HCT116 (cell line): ENCODE data around the gene ZBTB16. TPM values are rescaled to one million over a fixed set of nuclear protein-coding genes. Genes with fewer than 3 reads are reported as not detected.

Experiments used
- ATAC-seq: fragments of 200-7000 bp; cut with Tn5 transposase; 2 replicates; pipeline ENCODE4 v1.9.1; 2020; ENCODE audit warnings: mild to moderate bottlenecking, moderate library complexity
- BruUV-seq: library from RNA; stranded (reverse); fragments of 400-500 nt; replicated peaks from 2 replicates; lab custom pipeline; 2021; lab: Mats Ljungman, UMichigan
- CTCF ChIA-PET: fragments of 300-600 bp; sonication (Branson Sonifier 250); formaldehyde crosslinking; loops from one replicate; lab custom pipeline; 2021; ENCODE audit warnings: antibody characterized with exemption; lab: Charles Lee
- POLR2A ChIA-PET: fragments of 300-600, 350-600 bp; sonication (Branson Sonifier 250); formaldehyde crosslinking; loops from one replicate; lab custom pipeline; 2021; ENCODE audit warnings: antibody characterized with exemption; lab: Charles Lee
- RAD21 ChIA-PET, 2 experiments: fragments of 300-600 bp; sonication (Branson Sonifier 250); formaldehyde crosslinking; loops; one replicate each; lab custom pipeline; 2023; ENCODE audit warnings: low total read pairs in 2 of 2; ENCODE audit not compliant: uncharacterized antibody in 2 of 2, unreplicated experiment in 2 of 2, low non-redundant PET in 1 of 2; lab: Charles Lee
- DNase-seq: peaks from one replicate; pipeline ENCODE4 v3.0.0-alpha.2; 2010; ENCODE audit warnings: low read depth, low spot score
- H2AFZ ChIP-seq: fragments of 200-600 bp; shearing (Covaris generic), sonication (generic); 2 replicates; pipeline ENCODE4 v1.6.1; 2017; ENCODE audit warnings: low read depth, mixed run types, mixed read lengths, antibody characterized with exemption, low read length; ENCODE audit not compliant: poor library complexity, severe bottlenecking
- H3K27ac ChIP-seq: 2 replicates; pipeline ENCODE4 v1.5.1; 2012; ENCODE audit warnings: low read depth, low read length
- H3K27me3 ChIP-seq: fragments of 200-600 bp; sonication (generic); 2 replicates; pipeline ENCODE4 v1.6.1; 2016; ENCODE audit warnings: mixed run types, low read length, mixed read lengths; ENCODE audit not compliant: insufficient read depth
- H3K36me3 ChIP-seq, 2 experiments: fragments of 200-500 bp in 1 of 2; fragments of 200-600 bp in 1 of 2; sonication (Bioruptor generic) in 1 of 2; sonication (generic) in 1 of 2; 2 replicates each; pipeline versions ENCODE4 v1.5.1 to v1.6.1; 2014 to 2016; ENCODE audit warnings: low read length in 2 of 2, inconsistent platforms in 1 of 2, mixed read lengths in 1 of 2, mixed run types in 1 of 2; ENCODE audit not compliant: insufficient read depth in 2 of 2, control insufficient read depth in 1 of 2
- H3K4me1 ChIP-seq, 2 experiments: fragments of 200-600 bp in 1 of 2; sonication (generic) in 1 of 2; 2 replicates each; pipeline versions ENCODE4 v1.5.1 to v1.6.1; 2012 to 2017; ENCODE audit warnings: low read length in 2 of 2, inconsistent platforms in 1 of 2, mild to moderate bottlenecking in 1 of 2, mixed read lengths in 1 of 2, mixed run types in 1 of 2, moderate library complexity in 1 of 2; ENCODE audit not compliant: insufficient read depth in 2 of 2, control insufficient read depth in 1 of 2
- H3K4me2 ChIP-seq: fragments of 200-600 bp; sonication (generic); 2 replicates; pipeline ENCODE4 v1.6.1; 2017; ENCODE audit warnings: mixed run types, low read length, mixed read lengths
- H3K4me3 ChIP-seq, 2 experiments: fragments of 200-600 bp in 1 of 2; sonication (generic) in 1 of 2; replicated peaks in 1 of 2; 2 replicates each; pipeline ENCODE4 v1.5.1; 2011 to 2016; ENCODE audit warnings: low read length in 2 of 2, control low read depth in 1 of 2, low read depth in 1 of 2, mild to moderate bottlenecking in 1 of 2, mixed read lengths in 1 of 2, mixed run types in 1 of 2
- H3K79me2 ChIP-seq: fragments of 200-600 bp; sonication (generic); 2 replicates; pipeline ENCODE4 v1.6.1; 2017; ENCODE audit warnings: mild to moderate bottlenecking, mixed run types, low read length, moderate library complexity, mixed read lengths; ENCODE audit not compliant: insufficient read depth
- H3K9ac ChIP-seq: fragments of 200-600 bp; sonication (generic); 2 replicates; pipeline ENCODE4 v1.6.1; 2016; ENCODE audit warnings: low read length, mixed read lengths
- H3K9me2 ChIP-seq: fragments of 200-600 bp; sonication (generic), shearing (Covaris generic); 2 replicates; pipeline ENCODE4 v1.6.1; 2017; ENCODE audit warnings: mixed run types, mild to moderate bottlenecking, moderate library complexity; ENCODE audit not compliant: insufficient read depth
- H3K9me3 ChIP-seq, 2 experiments: fragments of 200-500 bp in 1 of 2; fragments of 200-600 bp in 1 of 2; sonication (Bioruptor generic) in 1 of 2; sonication (generic) in 1 of 2; 2 replicates each; pipeline ENCODE4 v1.6.1; 2014 to 2017; ENCODE audit warnings: low read length in 2 of 2, mixed read lengths in 2 of 2, inconsistent platforms in 1 of 2, low read depth in 1 of 2, mild to moderate bottlenecking in 1 of 2, mixed run types in 1 of 2, moderate library complexity in 1 of 2; ENCODE audit not compliant: control insufficient read depth in 1 of 2, insufficient read depth in 1 of 2
- H4K20me1 ChIP-seq: fragments of 200-600 bp; sonication (generic), shearing (Covaris generic); 2 replicates; pipeline ENCODE4 v1.6.1; 2017; ENCODE audit warnings: mixed run types, mild to moderate bottlenecking, moderate library complexity; ENCODE audit not compliant: insufficient read depth
- CEBPB ChIP-seq: IDR thresholded peaks from 2 replicates; pipeline ENCODE4 v1.6.1; 2012; ENCODE audit warnings: low read depth
- EZH2phosphoT487 ChIP-seq: fragments of 200-600 bp; IDR thresholded peaks from 2 replicates; pipeline ENCODE4 v1.6.1; 2018; ENCODE audit warnings: antibody characterized with exemption, borderline replicate concordance
- FOSL1 ChIP-seq: IDR thresholded peaks from 2 replicates; pipeline ENCODE4 v1.6.1; 2012; ENCODE audit warnings: low read depth
- JUND ChIP-seq: IDR thresholded peaks from 2 replicates; pipeline ENCODE4 v1.6.1; 2012
- POLR2A ChIP-seq: IDR thresholded peaks from 2 replicates; pipeline ENCODE4 v1.7.0; 2011; ENCODE audit warnings: borderline replicate concordance; ENCODE audit not compliant: insufficient read depth, insufficient read length; ENCODE audit errors: extremely low read depth
- POLR2AphosphoS5 ChIP-seq: IDR thresholded peaks from 2 replicates; pipeline ENCODE4 v1.6.1; 2011; ENCODE audit warnings: mild to moderate bottlenecking, low read depth, low read length, moderate library complexity
- SP1 ChIP-seq: IDR thresholded peaks from 2 replicates; pipeline ENCODE4 v1.6.1; 2012; ENCODE audit warnings: low read depth
- SRF ChIP-seq: IDR thresholded peaks from 2 replicates; pipeline ENCODE4 v1.6.1; 2012; ENCODE audit warnings: low read depth
- YY1 ChIP-seq: IDR thresholded peaks from 2 replicates; pipeline ENCODE4 v1.6.1; 2011; ENCODE audit warnings: low read length, low read depth, moderate library complexity, mild to moderate bottlenecking; ENCODE audit not compliant: insufficient replicate concordance; ENCODE audit errors: extremely low read depth
- ZFX ChIP-seq: fragments of 450-650 bp; IDR thresholded peaks from 2 replicates; pipeline ENCODE4 v1.6.1; 2017
- intact Hi-C: fragments of 100-400 bp; cut with micrococcal nuclease; formaldehyde crosslinking; loops from 2 replicates; pipeline ENCODE4 v1.10.0; 2022
- total RNA-seq: library from RNA; stranded (reverse); gene quantifications from one replicate; pipeline ENCODE4 v1.2.1, GENCODE V29; 2021; ENCODE audit not compliant: unreplicated experiment
- TF ChIP-seq, protein P1 (sequence below): IDR thresholded peaks from 2 replicates; pipeline ENCODE4 v1.6.1; 2011; ENCODE audit warnings: mild to moderate bottlenecking, low read length, moderate library complexity; ENCODE audit not compliant: insufficient replicate concordance; ENCODE audit errors: extremely low read depth
- TF ChIP-seq, protein P2 (sequence below), 3 experiments: fragments of 200-600 bp in 1 of 3; sonication (generic) in 1 of 3; IDR thresholded peaks in 2 of 3; conservative IDR thresholded peaks in 1 of 3; 2 replicates each; pipeline ENCODE4 v1.5.1; 2012 to 2017; ENCODE audit warnings: low read depth in 2 of 3, low read length in 2 of 3, antibody characterized with exemption in 1 of 3, borderline replicate concordance in 1 of 3, control low read depth in 1 of 3, mild to moderate bottlenecking in 1 of 3, mixed read lengths in 1 of 3, mixed run types in 1 of 3, moderate library complexity in 1 of 3; ENCODE audit not compliant: insufficient read depth in 1 of 3

Gene ZBTB16
- total RNA-seq, 1 experiment from 2014 or later = 0.30 TPM

DNA sequence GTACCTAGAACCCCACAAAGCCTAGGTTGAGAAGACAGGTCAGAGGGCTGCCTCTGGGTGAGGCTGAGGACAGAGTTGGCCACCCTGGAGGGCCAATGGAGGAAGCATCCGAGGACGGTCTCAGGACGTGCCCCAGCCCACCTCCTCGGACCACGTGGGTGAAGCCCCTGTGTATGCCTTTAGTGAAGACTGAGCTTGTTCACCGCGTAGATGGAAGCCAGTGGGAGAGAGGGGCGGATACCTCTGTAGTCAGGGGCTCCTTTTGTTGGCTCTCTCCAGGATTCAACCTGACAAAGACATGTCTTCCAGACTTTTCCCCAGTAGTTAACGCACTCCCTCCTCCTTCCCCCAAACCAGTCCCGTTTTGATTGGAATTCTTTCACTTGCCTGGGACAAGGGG, 110.7 kb downstream of the ZBTB16 start:
- intact Hi-C loops = no loop called here
- ChIA-PET RAD21 (no interaction called here), POLR2A (no interaction called here), CTCF (no interaction called here)
- Histone ChIP-seq H3K9me3 (no peaks in the 10 kb centered on the region), H4K20me1 (no peaks in the 10 kb centered on the region), H3K4me2 (no peak overlapping the region), H3K9ac (no peak overlapping the region), H2AFZ (no peak overlapping the region), H3K79me2 (no peaks in the 10 kb centered on the region), H3K4me3 (no peak overlapping the region), H3K27ac (no peak overlapping the region), H3K9me2 (no peaks in the 10 kb centered on the region), H3K27me3 (peaks cover 81% of the 10 kb centered on the region), H3K36me3 (no peaks in the 10 kb centered on the region), H3K4me1 (peaks cover 3 to 12% of the 10 kb centered on the region in 2 experiments; a peak in 2 of 4 replicates)
- no peak for ATAC-seq
- BruUV-seq = no TSS peak
- no peak for DNase-seq
- TF ChIP-seq EZH2phosphoT487 (no peak), SRF (no peak), POLR2A (no peak), ZFX (no peak), YY1 (no peak)
- TF ChIP-seq, protein P1, sequence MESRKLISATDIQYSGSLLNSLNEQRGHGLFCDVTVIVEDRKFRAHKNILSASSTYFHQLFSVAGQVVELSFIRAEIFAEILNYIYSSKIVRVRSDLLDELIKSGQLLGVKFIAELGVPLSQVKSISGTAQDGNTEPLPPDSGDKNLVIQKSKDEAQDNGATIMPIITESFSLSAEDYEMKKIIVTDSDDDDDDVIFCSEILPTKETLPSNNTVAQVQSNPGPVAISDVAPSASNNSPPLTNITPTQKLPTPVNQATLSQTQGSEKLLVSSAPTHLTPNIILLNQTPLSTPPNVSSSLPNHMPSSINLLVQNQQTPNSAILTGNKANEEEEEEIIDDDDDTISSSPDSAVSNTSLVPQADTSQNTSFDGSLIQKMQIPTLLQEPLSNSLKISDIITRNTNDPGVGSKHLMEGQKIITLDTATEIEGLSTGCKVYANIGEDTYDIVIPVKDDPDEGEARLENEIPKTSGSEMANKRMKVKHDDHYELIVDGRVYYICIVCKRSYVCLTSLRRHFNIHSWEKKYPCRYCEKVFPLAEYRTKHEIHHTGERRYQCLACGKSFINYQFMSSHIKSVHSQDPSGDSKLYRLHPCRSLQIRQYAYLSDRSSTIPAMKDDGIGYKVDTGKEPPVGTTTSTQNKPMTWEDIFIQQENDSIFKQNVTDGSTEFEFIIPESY = no peak

DNA sequence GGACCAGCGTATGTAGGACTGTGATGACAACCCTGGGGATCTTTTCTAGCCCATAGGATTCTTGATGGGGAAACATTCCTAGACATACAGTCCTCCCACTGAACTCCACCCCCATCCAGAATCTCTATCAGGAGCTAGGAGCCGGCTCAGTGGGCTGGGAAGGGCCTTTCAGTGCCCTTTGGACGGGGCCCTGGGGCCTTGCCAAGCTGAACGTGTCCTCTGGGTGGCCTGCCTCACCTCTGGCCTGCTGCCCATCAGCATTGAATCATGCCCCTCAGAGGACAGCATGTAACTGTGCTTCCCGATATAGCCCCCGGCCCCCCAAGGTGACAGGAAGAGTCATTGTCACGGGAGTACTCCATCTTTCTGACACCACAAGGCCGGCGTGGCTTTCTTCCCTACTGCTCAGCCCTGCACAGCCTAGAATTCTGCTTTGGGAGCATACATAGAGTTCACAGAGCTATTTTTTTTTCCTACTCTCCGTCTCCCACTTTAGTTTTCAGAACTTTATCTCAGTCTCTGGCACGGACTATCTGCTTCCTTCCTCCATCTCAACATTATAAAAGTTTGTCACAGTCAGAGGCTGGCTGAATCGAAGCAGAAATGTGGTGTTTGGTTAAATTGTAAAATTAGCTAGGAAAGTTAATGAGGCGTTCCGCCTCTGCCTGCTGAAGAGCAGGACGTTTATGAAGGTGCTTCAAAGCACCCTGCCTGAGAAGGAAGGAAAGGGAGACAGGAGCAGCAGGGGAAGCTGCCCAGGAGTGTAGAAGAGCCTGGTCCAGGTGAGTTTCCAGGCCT, 111.9 kb downstream of the ZBTB16 start:
- Histone ChIP-seq H3K4me1 (peaks cover 3 to 11% of the 10 kb centered on the region in 2 experiments; a peak in 2 of 4 replicates), H3K9me2 (no peaks in the 10 kb centered on the region), H2AFZ (no peak overlapping the region), H3K36me3 (no peaks in the 10 kb centered on the region), H3K79me2 (no peaks in the 10 kb centered on the region), H4K20me1 (no peaks in the 10 kb centered on the region), H3K27me3 (peaks cover 87% of the 10 kb centered on the region), H3K9ac (no peak overlapping the region), H3K9me3 (no peaks in the 10 kb centered on the region), H3K27ac (no peak overlapping the region), H3K4me2 (no peak overlapping the region), H3K4me3 (no peak overlapping the region)
- POLR2A ChIA-PET = no interaction called here
- BruUV-seq = no TSS peak
- intact Hi-C loops = no loop called here
- CTCF ChIA-PET = no interaction called here
- RAD21 ChIA-PET = no interaction called here
- ATAC-seq (no peak), DNase-seq (no peak)
- no peak for TF ChIP-seq EZH2phosphoT487
- TF ChIP-seq SP1 = no peak
- TF ChIP-seq JUND = no peak
- TF ChIP-seq, protein P2, sequence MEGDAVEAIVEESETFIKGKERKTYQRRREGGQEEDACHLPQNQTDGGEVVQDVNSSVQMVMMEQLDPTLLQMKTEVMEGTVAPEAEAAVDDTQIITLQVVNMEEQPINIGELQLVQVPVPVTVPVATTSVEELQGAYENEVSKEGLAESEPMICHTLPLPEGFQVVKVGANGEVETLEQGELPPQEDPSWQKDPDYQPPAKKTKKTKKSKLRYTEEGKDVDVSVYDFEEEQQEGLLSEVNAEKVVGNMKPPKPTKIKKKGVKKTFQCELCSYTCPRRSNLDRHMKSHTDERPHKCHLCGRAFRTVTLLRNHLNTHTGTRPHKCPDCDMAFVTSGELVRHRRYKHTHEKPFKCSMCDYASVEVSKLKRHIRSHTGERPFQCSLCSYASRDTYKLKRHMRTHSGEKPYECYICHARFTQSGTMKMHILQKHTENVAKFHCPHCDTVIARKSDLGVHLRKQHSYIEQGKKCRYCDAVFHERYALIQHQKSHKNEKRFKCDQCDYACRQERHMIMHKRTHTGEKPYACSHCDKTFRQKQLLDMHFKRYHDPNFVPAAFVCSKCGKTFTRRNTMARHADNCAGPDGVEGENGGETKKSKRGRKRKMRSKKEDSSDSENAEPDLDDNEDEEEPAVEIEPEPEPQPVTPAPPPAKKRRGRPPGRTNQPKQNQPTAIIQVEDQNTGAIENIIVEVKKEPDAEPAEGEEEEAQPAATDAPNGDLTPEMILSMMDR (IDR thresholded peaks at IDR 0.05 in 2 of 3, conservative IDR thresholded peaks at IDR 0.05 in 1 of 3; ENCODE audit: borderline replicate concordance in 1 of 3, insufficient read depth in 1 of 3, low read depth in 2 of 3, low read length in 2 of 3) = no peak
- TF ChIP-seq YY1 = no peak
- no peak for TF ChIP-seq FOSL1
- TF ChIP-seq POLR2AphosphoS5 = no peak
- no peak for TF ChIP-seq CEBPB
